WTC11 (cell line): ENCODE data around the gene MYCBP2. TPM values are rescaled to one million over a fixed set of nuclear protein-coding genes. Genes with fewer than 3 reads are reported as not detected.

ENCODE experiments used
- ATAC-seq: fragments of 200-7000 bp; cut with Tn5 transposase; 2 replicates; pipeline ENCODE4 v1.10.0; 2021; ENCODE audit warnings: mild to moderate bottlenecking, moderate library complexity
- CTCF ChIA-PET: fragments of 300-600 bp; sonication (Branson Sonifier 250); formaldehyde crosslinking; loops from one replicate; lab custom pipeline; 2021; ENCODE audit warnings: antibody characterized with exemption; lab: Charles Lee
- POLR2A ChIA-PET: fragments of 350-600 bp; sonication (Branson Sonifier 250); formaldehyde crosslinking; loops from one replicate; lab custom pipeline; 2021; ENCODE audit warnings: antibody characterized with exemption; lab: Charles Lee
- DNase-seq: peaks from one replicate; pipeline ENCODE4 v3.0.0; 2021; ENCODE audit warnings: low spot score
- H3K27ac Mint-ChIP-seq: 2 replicates; pipeline ENCODE4 v1.8.0; 2021; ENCODE audit warnings: mixed read lengths
- H3K27me3 Mint-ChIP-seq: 2 replicates; pipeline ENCODE4 v1.8.0; 2021; ENCODE audit warnings: low read depth, mild to moderate bottlenecking, moderate library complexity, mixed read lengths
- H3K36me3 Mint-ChIP-seq: 2 replicates; pipeline ENCODE4 v1.8.0; 2021; ENCODE audit warnings: mixed read lengths
- H3K4me1 Mint-ChIP-seq: 2 replicates; pipeline ENCODE4 v1.8.0; 2022; ENCODE audit warnings: mixed read lengths
- H3K4me3 Mint-ChIP-seq: 2 replicates; pipeline ENCODE4 v1.8.0; 2021; ENCODE audit warnings: mild to moderate bottlenecking, moderate library complexity, mixed read lengths
- H3K9me3 Mint-ChIP-seq: 2 replicates; pipeline ENCODE4 v1.8.0; 2021; ENCODE audit warnings: mixed read lengths
- AFF4 ChIP-seq: sonication (generic); formaldehyde crosslinking; IDR thresholded peaks from 2 replicates; pipeline ENCODE4 v1.8.1; 2023; ENCODE audit warnings: mild to moderate bottlenecking, missing genetic modification reagents, borderline replicate concordance
- ATF1 ChIP-seq: sonication (generic); formaldehyde crosslinking; IDR thresholded peaks from 2 replicates; pipeline ENCODE4 v1.8.1; 2023; ENCODE audit warnings: mild to moderate bottlenecking, moderate library complexity, missing genetic modification reagents
- CREB1 ChIP-seq: sonication (generic); formaldehyde crosslinking; IDR thresholded peaks from 2 replicates; pipeline ENCODE4 v1.8.0; 2023; ENCODE audit warnings: mild to moderate bottlenecking, missing genetic modification reagents
- E2F1 ChIP-seq: sonication (generic); formaldehyde crosslinking; IDR thresholded peaks from 2 replicates; pipeline ENCODE4 v1.8.0; 2022; ENCODE audit warnings: mild to moderate bottlenecking, missing genetic modification reagents
- E2F5 ChIP-seq: sonication (generic); formaldehyde crosslinking; IDR thresholded peaks from 2 replicates; pipeline ENCODE4 v1.8.1; 2022; ENCODE audit warnings: mild to moderate bottlenecking, moderate library complexity, missing genetic modification reagents
- ERG ChIP-seq: fragments of 250-450 bp; sonication (Bioruptor Pico); IDR thresholded peaks from 2 replicates; pipeline ENCODE4 v1.8.0; 2021; ENCODE audit warnings: mild to moderate bottlenecking
- ETV6 ChIP-seq: sonication (generic); formaldehyde crosslinking; IDR thresholded peaks from 2 replicates; pipeline ENCODE4 v1.8.1; 2022; ENCODE audit warnings: mild to moderate bottlenecking, missing genetic modification reagents
- GRHL2 ChIP-seq: fragments of 250-450 bp; sonication (Bioruptor Pico); IDR thresholded peaks from 2 replicates; pipeline ENCODE4 v1.8.0; 2022; ENCODE audit warnings: mild to moderate bottlenecking, moderate library complexity; ENCODE audit not compliant: insufficient replicate concordance, severe bottlenecking
- HMGA2 ChIP-seq: fragments of 250-450 bp; sonication (Bioruptor Pico); IDR thresholded peaks from 2 replicates; pipeline ENCODE4 v1.4.0; 2021; ENCODE audit warnings: mild to moderate bottlenecking, moderate library complexity
- NFATC4 ChIP-seq: fragments of 250-450 bp; sonication (Bioruptor Pico); IDR thresholded peaks from 2 replicates; pipeline ENCODE4 v1.9.0; 2021; ENCODE audit warnings: mild to moderate bottlenecking
- NR1H2 ChIP-seq: sonication (generic); formaldehyde crosslinking; IDR thresholded peaks from 2 replicates; pipeline ENCODE4 v1.9.0; 2021; ENCODE audit warnings: mild to moderate bottlenecking, moderate library complexity, missing genetic modification reagents
- OVOL2 ChIP-seq: fragments of 250-450 bp; sonication (Bioruptor Pico); IDR thresholded peaks from 2 replicates; pipeline ENCODE4 v1.9.0; 2021; ENCODE audit warnings: mild to moderate bottlenecking, borderline replicate concordance
- SMAD3 ChIP-seq: sonication (generic); formaldehyde crosslinking; IDR thresholded peaks from 2 replicates; pipeline ENCODE4 v1.8.0; 2022; ENCODE audit warnings: missing genetic modification reagents, mild to moderate bottlenecking, borderline replicate concordance
- TP53 ChIP-seq: sonication (generic); formaldehyde crosslinking; IDR thresholded peaks from 2 replicates; pipeline ENCODE4 v1.8.1; 2023; ENCODE audit warnings: mild to moderate bottlenecking, missing genetic modification reagents
- ZNF232 ChIP-seq: sonication (generic); formaldehyde crosslinking; IDR thresholded peaks from 2 replicates; pipeline ENCODE4 v1.8.0; 2022; ENCODE audit warnings: mild to moderate bottlenecking, missing genetic modification reagents
- ZNF281 ChIP-seq: sonication (generic); formaldehyde crosslinking; IDR thresholded peaks from 2 replicates; pipeline ENCODE4 v1.8.0; 2023; ENCODE audit warnings: mild to moderate bottlenecking, missing genetic modification reagents
- total RNA-seq: library from RNA; stranded (reverse); gene quantifications from 3 replicates; pipeline ENCODE4 v1.2.3, GENCODE V29; 2021

The MYCBP2 gene
- total RNA-seq, 1 experiment from 2014 or later = 54.3 TPM

GRCh38 chr13:77331421-77331820 is 4.5 kb upstream of the MYCBP2 start:
- Mint-ChIP-seq H3K27me3 (peaks cover 19% of the 10 kb centered on the region), H3K4me3 (peak overlapping the region; percentile 30), H3K36me3 (no peaks in the 10 kb centered on the region), H3K9me3 (no peaks in the 10 kb centered on the region), H3K27ac (no peak overlapping the region), H3K4me1 (peaks cover 27% of the 10 kb centered on the region)
- TF ChIP-seq NR1H2 (no peak), OVOL2 (CRISPR knock-in tag) (no peak)
- ATAC-seq (no peak), DNase-seq (no peak)
- ChIA-PET POLR2A (no interaction called here), CTCF (no interaction called here)

- peak overlapping the region; percentile 92 for H3K4me3 Mint-ChIP-seq
- CTCF ChIA-PET = interaction anchor here (0.8 to 2.4 kb wide), 4 partner anchors 13 to 350 kb away, joined by 3 to 23 read pairs (median 5); no protein-coding TSS in a partner anchor
- no peak for ATAC-seq
- TF ChIP-seq E2F5 (CRISPR knock-in tag) (no peak), ZNF281 (CRISPR knock-in tag) (no peak), ZNF232 (no peak)
- H3K9me3 Mint-ChIP-seq = no peaks in the 10 kb centered on the region
- no peaks in the 10 kb centered on the region for H3K36me3 Mint-ChIP-seq
- no peak for DNase-seq
- no peak overlapping the region; the same call in 1 of the 2 replicates for H3K27ac Mint-ChIP-seq
- peaks cover 37% of the 10 kb centered on the region for H3K4me1 Mint-ChIP-seq
- POLR2A ChIA-PET = interaction anchor here (0.8 kb wide), 1 partner anchor 304 kb away, joined by 3 read pairs; no protein-coding TSS in a partner anchor
- peaks cover 25% of the 10 kb centered on the region for H3K27me3 Mint-ChIP-seq
Measured at GRCh38 chr13:77329911-77330584, 3.2 kb upstream of the MYCBP2 start.

GRCh38 chr13:77329133-77329910 is 2.4 kb upstream of the MYCBP2 start:
- ATAC-seq = peak; percentile 62
- CTCF ChIA-PET = interaction anchor here (0.8 to 2.4 kb wide), 6 partner anchors 10 to 349 kb away, joined by 3 to 23 read pairs (median 4); no protein-coding TSS in a partner anchor
- TF ChIP-seq NFATC4 (CRISPR knock-in tag) = no peak
- TF ChIP-seq ERG (CRISPR knock-in tag) = no peak
- 0 out of 2 replicates have a peak, but pooled peaks have one; percentile 59 for TF ChIP-seq SMAD3 (CRISPR knock-in tag)
- TF ChIP-seq CREB1 (CRISPR knock-in tag) = no peak
- no peak for TF ChIP-seq ZNF281 (CRISPR knock-in tag)
- no peak for TF ChIP-seq ATF1
- no peak for TF ChIP-seq GRHL2
- TF ChIP-seq E2F1 (CRISPR knock-in tag) = no peak
- TF ChIP-seq HMGA2 = no peak
- TF ChIP-seq TP53 (CRISPR knock-in tag) = no peak
- TF ChIP-seq ETV6 (CRISPR knock-in tag) = 0 out of 2 replicates have a peak, but pooled peaks have one; percentile 32
- no peak for TF ChIP-seq AFF4 (CRISPR knock-in tag)

More at GRCh38 chr13:77329133-77329910, 2.4 kb upstream of the MYCBP2 start:
- POLR2A ChIA-PET = interaction anchor here (0.8 to 1.0 kb wide), 2 partner anchors 10 to 304 kb away, joined by 3 read pairs; no protein-coding TSS in a partner anchor
- peak; percentile 62 for DNase-seq
- H3K4me3 Mint-ChIP-seq = peak overlapping the region; percentile 92
- no peaks in the 10 kb centered on the region for H3K36me3 Mint-ChIP-seq
- H3K27me3 Mint-ChIP-seq = peaks cover 25% of the 10 kb centered on the region
- peaks cover 43% of the 10 kb centered on the region for H3K4me1 Mint-ChIP-seq
- H3K9me3 Mint-ChIP-seq = no peaks in the 10 kb centered on the region
- H3K27ac Mint-ChIP-seq = peak overlapping the region; percentile 90
